Measurements from ENCODE around the gene AGPAT1. TPM values are rescaled to one million over a fixed set of nuclear protein-coding genes. Genes with fewer than 3 reads are reported as not detected.

The AGPAT1 gene
- total RNA-seq, 1 experiment from 2014 or later: 82.3 TPM

Other genes starting within 250 kb of the AGPAT1 start
- gene C2, start 248.4 kb downstream of the AGPAT1 start, total RNA-seq (2014; rRNA removed; shearing (Covaris generic)): not detected in 2 replicates
- 0.72 and 1.8 TPM in 2 replicates for gene CFB, start 230.0 kb downstream of the AGPAT1 start, total RNA-seq (2014; rRNA removed; shearing (Covaris generic))
- 235 and 246 TPM in 2 replicates for gene NELFE, start 217.1 kb downstream of the AGPAT1 start, total RNA-seq (2014; rRNA removed; shearing (Covaris generic))
- 30.4 and 36.5 TPM in 2 replicates for gene SKIC2, start 216.9 kb downstream of the AGPAT1 start, total RNA-seq (2014; rRNA removed; shearing (Covaris generic))
- gene DXO, start 203.9 kb downstream of the AGPAT1 start, total RNA-seq (2014; rRNA removed; shearing (Covaris generic)): 21.0 and 27.8 TPM in 2 replicates
- gene C4A, start 194.0 kb downstream of the AGPAT1 start, total RNA-seq (2014; rRNA removed; shearing (Covaris generic)): 0.96 and 1.3 TPM in 2 replicates
- gene C4B, start 161.3 kb downstream of the AGPAT1 start, total RNA-seq (2014; rRNA removed; shearing (Covaris generic)): 0.68 and 0.72 TPM in 2 replicates
- gene CYP21A2, start 137.7 kb downstream of the AGPAT1 start, total RNA-seq (2014; rRNA removed; shearing (Covaris generic)): not detected in 2 replicates
- gene TNXB, start 66.7 kb downstream of the AGPAT1 start, total RNA-seq (2014; rRNA removed; shearing (Covaris generic)): 0.12 and 0.20 TPM in 2 replicates
- 20.5 and 23.5 TPM in 2 replicates for gene ATF6B, start 47.8 kb downstream of the AGPAT1 start, total RNA-seq (2014; rRNA removed; shearing (Covaris generic))
- gene FKBPL, start 45.8 kb downstream of the AGPAT1 start, total RNA-seq (2014; rRNA removed; shearing (Covaris generic)): 14.5 and 15.2 TPM in 2 replicates
- 0.49 TPM in 1 of 2 replicates, not detected in the other for gene PRRT1, start 24.1 kb downstream of the AGPAT1 start, total RNA-seq (2014; rRNA removed; shearing (Covaris generic))
- 22.9 and 25.1 TPM in 2 replicates for gene PPT2, start 21.9 kb downstream of the AGPAT1 start, total RNA-seq (2014; rRNA removed; shearing (Covaris generic))
- gene EGFL8, start 11.5 kb downstream of the AGPAT1 start, total RNA-seq (2014; rRNA removed; shearing (Covaris generic)): 0.59 and 2.8 TPM in 2 replicates
- 106 and 113 TPM in 2 replicates for gene RNF5, start 2.3 kb upstream of the AGPAT1 start, total RNA-seq (2014; rRNA removed; shearing (Covaris generic))
- gene AGER, start 8.2 kb upstream of the AGPAT1 start, total RNA-seq (2014; rRNA removed; shearing (Covaris generic)): 0.98 and 1.6 TPM in 2 replicates
- 14.4 and 15.7 TPM in 2 replicates for gene PBX2, start 14.1 kb upstream of the AGPAT1 start, total RNA-seq (2014; rRNA removed; shearing (Covaris generic))
- 4.1 and 5.8 TPM in 2 replicates for gene GPSM3, start 16.6 kb upstream of the AGPAT1 start, total RNA-seq (2014; rRNA removed; shearing (Covaris generic))
- 2.6 and 4.8 TPM in 2 replicates for gene NOTCH4, start 48.0 kb upstream of the AGPAT1 start, total RNA-seq (2014; rRNA removed; shearing (Covaris generic))
- not detected in 2 replicates for gene TSBP1, start 195.8 kb upstream of the AGPAT1 start, total RNA-seq (2014; rRNA removed; shearing (Covaris generic))
- gene BTNL2, start 231.1 kb upstream of the AGPAT1 start, total RNA-seq (2014; rRNA removed; shearing (Covaris generic)): not detected in 2 replicates

Data from RPMI7951 (cell line).